TTC549 (cell line): ENCODE data around the gene C22orf39.

Experiments used
- FAIRE-seq: peaks from 2 replicates; lab custom pipeline; 2012; peaks lifted over from hg19 to GRCh38; lab: Jason Lieb, UNC

The C22orf39 gene

DNA sequence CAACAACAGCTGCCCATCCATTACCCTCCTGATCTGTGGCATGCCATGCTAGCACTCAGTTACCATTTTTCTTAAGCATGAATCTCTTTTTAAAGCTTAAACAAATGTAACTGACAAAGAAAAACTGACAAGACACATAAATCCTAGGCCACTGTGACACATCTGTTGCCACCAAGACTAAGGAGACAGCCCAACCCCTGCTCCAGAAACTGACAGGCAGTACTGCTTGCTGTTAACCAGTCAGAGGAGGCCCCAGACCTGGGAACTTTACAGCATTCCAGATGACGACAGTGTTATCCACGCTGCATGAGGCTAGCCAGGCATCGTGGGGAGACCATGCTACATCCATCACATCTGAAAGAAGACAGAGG lies 49.8 kb downstream of the C22orf39 start:
- FAIRE-seq: no peak

DNA sequence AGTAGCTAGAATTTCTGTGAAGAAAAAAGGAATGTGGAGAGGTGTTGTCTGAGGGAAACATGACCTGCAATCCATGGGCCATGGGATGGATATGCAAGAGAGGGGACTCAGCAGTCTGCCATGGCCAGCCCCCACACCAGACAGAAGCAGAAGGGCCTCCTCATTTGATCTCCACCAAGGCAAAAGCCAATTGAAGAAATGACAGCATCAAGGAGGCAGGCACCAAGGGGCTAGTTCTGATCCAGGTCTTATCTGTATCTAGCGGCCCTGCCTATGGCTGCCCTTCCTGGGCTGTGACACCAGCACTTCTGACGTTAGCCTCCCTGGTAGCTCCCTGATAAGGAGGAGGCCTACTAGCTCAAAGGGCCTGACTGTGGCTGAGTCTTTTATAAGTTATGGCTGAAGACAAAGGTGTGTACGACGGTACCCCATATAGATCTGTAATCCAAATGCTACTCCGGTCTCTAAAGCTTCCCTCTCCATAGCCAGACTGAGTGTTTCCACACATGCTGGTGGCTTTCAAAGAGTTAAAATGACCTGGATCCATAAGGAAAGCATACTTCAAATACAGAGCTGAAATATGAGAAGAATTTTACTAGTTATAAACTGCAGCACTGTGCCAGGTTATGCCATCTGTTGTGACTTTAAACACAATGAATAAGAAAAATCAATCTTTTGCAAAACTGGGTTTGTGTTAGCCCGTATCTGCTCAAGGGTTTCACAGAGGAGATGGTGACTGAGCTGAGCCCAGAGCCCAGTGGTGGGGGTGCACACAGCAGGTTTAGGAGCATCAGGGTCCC lies 50.4 kb downstream of the C22orf39 start:
- FAIRE-seq: no peak

DNA sequence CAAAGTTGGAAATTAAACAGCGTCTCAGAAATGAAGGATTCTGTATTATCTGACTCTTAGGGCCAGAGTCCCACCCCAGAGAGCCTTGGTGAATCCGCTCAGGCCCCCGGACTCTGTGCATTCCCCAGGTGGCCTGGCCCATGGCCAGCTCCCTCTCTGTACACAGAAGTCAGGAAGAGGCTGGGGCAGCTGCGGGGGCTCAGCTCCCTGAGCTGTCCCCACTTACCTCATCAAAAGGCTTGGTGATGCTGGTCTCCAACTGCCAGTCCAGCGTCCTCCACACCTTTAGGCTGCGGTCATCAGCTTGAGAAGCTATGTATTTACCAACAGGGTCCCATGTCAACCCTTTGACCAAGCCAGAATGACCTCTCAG lies 51.0 kb downstream of the C22orf39 start:
- FAIRE-seq: no peak

DNA sequence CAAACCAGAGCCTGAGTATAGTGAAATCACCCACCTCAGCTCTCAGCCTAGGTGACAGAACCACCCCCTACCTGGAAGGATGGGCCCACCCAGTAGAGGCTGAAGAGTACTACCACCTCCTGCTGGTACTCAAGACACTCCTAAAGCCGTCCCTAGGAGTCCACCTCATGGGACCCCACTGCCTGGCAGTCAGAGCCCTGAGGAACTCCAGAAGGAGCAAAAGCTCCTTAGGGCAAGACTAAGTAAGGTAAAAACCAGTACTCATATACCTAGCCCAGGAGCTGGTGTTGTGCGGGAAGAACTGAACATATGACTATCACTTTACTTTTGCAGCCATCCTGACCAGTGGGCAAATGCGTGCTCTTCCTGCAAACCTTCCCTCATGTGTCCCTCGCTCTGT lies 52.2 kb downstream of the C22orf39 start:
- no peak for FAIRE-seq

DNA sequence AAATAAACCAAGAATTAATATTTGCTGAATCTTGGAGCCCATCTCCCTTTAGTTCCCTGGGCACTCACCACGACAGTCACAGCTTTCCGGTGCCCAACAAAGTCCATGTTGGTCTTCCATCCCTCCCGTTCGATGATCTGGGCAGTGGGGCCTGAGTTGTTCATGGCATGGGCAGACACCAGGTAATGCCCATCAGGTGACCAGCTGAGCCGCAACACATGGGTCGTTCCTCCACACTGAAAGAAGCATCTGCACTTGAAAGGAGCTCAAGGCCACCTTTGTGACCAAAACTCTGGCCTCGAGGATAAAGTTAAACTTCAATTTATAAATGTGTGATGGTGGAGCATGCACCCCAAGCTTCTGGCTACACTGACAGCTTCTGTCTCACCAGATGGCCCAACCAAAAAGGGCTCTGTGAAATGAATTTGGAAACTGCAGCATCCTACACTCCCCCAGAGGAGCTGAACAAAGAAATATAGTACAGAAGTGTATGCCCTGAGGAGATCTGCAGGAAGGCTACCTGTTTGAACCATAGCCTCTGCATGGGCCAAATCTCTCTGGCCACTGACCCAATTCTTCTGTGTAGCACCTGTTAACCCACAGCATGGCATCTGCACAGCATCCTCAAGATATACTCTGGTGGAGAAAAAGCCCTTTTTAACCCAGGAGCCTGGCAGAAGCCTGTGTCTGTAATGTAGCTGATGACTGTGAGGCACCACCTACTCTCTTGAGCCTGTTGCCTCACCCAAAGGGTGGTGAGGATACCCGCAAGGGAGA lies 53.0 kb downstream of the C22orf39 start:
- FAIRE-seq: no peak

DNA sequence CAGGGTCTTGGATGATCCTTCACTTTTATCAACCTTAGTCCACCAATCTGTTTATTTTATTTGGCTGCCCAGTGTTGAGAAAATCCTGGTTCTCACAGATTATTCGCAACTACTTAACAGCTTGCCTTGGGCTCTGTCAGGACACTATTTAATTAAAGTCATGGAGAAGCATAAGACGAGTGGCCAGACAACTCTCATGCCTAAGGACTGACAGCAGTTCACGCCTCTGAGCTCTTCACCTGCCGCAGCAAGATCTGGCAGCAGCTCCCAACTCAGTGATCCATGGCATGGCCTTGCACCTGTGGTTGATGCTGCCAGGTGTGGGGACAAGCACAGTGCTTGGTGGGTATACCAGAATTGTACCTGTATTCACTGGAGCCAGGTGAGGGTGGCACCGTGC lies 53.8 kb downstream of the C22orf39 start:
- no peak for FAIRE-seq
